Cardiac septum (tissue), 1 donor: ENCODE results near the gene HOOK2. TPM values are rescaled to one million over a fixed set of nuclear protein-coding genes. Genes with fewer than 3 reads are reported as not detected.

Source experiments
- microRNA-seq: library from miRNA; unstranded; fragments of <30 nt; microRNA quantifications from one replicate; pipeline ENCODE4 v1.2.0, GENCODE V29; 2020
- total RNA-seq: library from RNA; stranded (reverse); fragmentation: NEBNext Ultra II Directional; extraction: Animal tissue kit (Norgen Biotek cat#: 25700); gene quantifications from one replicate; pipeline ENCODE4 v1.2.1, GENCODE V29; 2021
- donor health status: DM: no; HTN: no; CAD: no.

HOOK2 gene
- total RNA-seq, 1 donor from 2014 or later = 101 TPM

Small RNAs within 50 kb of the gene (microRNA-seq; reads per million reads assigned to microRNA genes)
- not detected for gene MIR5684

Other genes starting within 250 kb of the HOOK2 start
- 9.3 TPM for gene ZNF564, start 224.1 kb downstream of the HOOK2 start, total RNA-seq
- gene ZNF490, start 164.7 kb downstream of the HOOK2 start, total RNA-seq = 5.1 TPM
- 14.8 TPM for gene ZNF791, start 164.6 kb downstream of the HOOK2 start, total RNA-seq
- gene MAN2B1, start 108.8 kb downstream of the HOOK2 start, total RNA-seq = 20.6 TPM
- 10.0 TPM for gene WDR83, start 108.7 kb downstream of the HOOK2 start, total RNA-seq
- gene DHPS, start 93.7 kb downstream of the HOOK2 start, total RNA-seq = 49.0 TPM
- gene GNG14, start 87.6 kb downstream of the HOOK2 start, total RNA-seq = not detected
- gene FBXW9, start 78.9 kb downstream of the HOOK2 start, total RNA-seq = 2.2 TPM
- gene TNPO2, start 51.6 kb downstream of the HOOK2 start, total RNA-seq = 50.4 TPM
- 111 TPM for gene TRIR, start 40.9 kb downstream of the HOOK2 start, total RNA-seq
- 58.4 TPM for gene GET3, start 38.1 kb downstream of the HOOK2 start, total RNA-seq
- gene BEST2, start 23.8 kb downstream of the HOOK2 start, total RNA-seq = not detected
- 97.7 TPM for gene JUNB, start 15.9 kb upstream of the HOOK2 start, total RNA-seq
- 595 TPM for gene PRDX2, start 26.2 kb upstream of the HOOK2 start, total RNA-seq
- gene THSD8, start 26.5 kb upstream of the HOOK2 start, total RNA-seq = 0.94 TPM
- 4.4 TPM for gene RNASEH2A, start 31.0 kb upstream of the HOOK2 start, total RNA-seq
- gene RTBDN, start 59.0 kb upstream of the HOOK2 start, total RNA-seq = not detected
- gene MAST1, start 63.0 kb upstream of the HOOK2 start, total RNA-seq = 0.65 TPM
- gene DNASE2, start 105.9 kb upstream of the HOOK2 start, total RNA-seq = 21.3 TPM
- 0.38 TPM for gene KLF1, start 111.6 kb upstream of the HOOK2 start, total RNA-seq
- 33.2 TPM for gene GCDH, start 115.6 kb upstream of the HOOK2 start, total RNA-seq
- gene SYCE2, start 143.7 kb upstream of the HOOK2 start, total RNA-seq = not detected
- gene FARSA, start 158.2 kb upstream of the HOOK2 start, total RNA-seq = 36.3 TPM
- 412 TPM for gene CALR, start 163.1 kb upstream of the HOOK2 start, total RNA-seq
- 143 TPM for gene RAD23A, start 170.3 kb upstream of the HOOK2 start, total RNA-seq
- 23.5 TPM for gene GADD45GIP1, start 181.7 kb upstream of the HOOK2 start, total RNA-seq
- 11.4 TPM for gene DAND5, start 194.0 kb upstream of the HOOK2 start, total RNA-seq
- 123 TPM for gene NFIX, start 219.9 kb upstream of the HOOK2 start, total RNA-seq